ENCODE measurements around the gene UBXN1. TPM values are rescaled to one million over a fixed set of nuclear protein-coding genes. Genes with fewer than 3 reads are reported as not detected.

Gene UBXN1
- total RNA-seq, 1 experiment from 2014 or later: 118 TPM

DNA sequence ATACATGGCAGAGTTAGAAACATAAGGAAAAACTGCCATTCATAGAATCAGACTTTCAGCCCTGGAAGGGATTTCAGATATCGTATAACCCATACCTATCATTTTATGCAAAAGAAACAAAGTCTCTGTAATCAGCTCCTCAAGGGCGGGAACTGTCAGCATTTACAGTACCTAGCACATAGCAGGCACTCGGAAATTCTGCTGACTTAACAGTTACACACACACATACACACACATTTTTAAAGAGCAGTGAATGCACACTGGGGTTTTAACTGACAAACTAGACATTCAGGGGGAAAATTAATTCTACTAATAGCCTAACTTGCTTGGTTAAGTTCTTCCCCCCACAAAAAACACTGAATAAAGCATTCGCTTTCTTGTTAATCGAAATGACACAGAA is 37.3 kb upstream of the UBXN1 start:
- no peak overlapping the region for H3K27ac Mint-ChIP-seq (ENCODE audit: unreplicated experiment)
- intact Hi-C loops (cut with micrococcal nuclease; ENCODE audit: unreplicated experiment): no loop called here
- no peak for DNase-seq
- H3K36me3 Mint-ChIP-seq (ENCODE audit: insufficient read depth, unreplicated experiment): peaks cover 100% of the 10 kb centered on the region
- ChIA-PET POLR2A (no interaction called here), CTCF (no interaction called here)
- H3K4me1 ChIP-seq: peaks cover 21% of the 10 kb centered on the region
- H3K9me3 Mint-ChIP-seq (ENCODE audit: unreplicated experiment): no peaks in the 10 kb centered on the region
- H3K27me3 ChIP-seq (replicated peaks; ENCODE audit: control insufficient read depth, insufficient read depth, low read length): no peaks in the 10 kb centered on the region
- peaks cover 21% of the 10 kb centered on the region for H3K36me3 ChIP-seq (ENCODE audit: control insufficient read depth, insufficient read depth, low read length)
- no TSS peak for BruUV-seq (replicated peaks)
- TF ChIP-seq, protein P1, sequence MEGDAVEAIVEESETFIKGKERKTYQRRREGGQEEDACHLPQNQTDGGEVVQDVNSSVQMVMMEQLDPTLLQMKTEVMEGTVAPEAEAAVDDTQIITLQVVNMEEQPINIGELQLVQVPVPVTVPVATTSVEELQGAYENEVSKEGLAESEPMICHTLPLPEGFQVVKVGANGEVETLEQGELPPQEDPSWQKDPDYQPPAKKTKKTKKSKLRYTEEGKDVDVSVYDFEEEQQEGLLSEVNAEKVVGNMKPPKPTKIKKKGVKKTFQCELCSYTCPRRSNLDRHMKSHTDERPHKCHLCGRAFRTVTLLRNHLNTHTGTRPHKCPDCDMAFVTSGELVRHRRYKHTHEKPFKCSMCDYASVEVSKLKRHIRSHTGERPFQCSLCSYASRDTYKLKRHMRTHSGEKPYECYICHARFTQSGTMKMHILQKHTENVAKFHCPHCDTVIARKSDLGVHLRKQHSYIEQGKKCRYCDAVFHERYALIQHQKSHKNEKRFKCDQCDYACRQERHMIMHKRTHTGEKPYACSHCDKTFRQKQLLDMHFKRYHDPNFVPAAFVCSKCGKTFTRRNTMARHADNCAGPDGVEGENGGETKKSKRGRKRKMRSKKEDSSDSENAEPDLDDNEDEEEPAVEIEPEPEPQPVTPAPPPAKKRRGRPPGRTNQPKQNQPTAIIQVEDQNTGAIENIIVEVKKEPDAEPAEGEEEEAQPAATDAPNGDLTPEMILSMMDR (IDR thresholded peaks at IDR 0.05; ENCODE audit: insufficient read depth in 1 of 2, low read depth in 1 of 2, low read length in 1 of 2, severe bottlenecking in 1 of 2, unreplicated experiment in 1 of 2): no peak
- no peak overlapping the region for H3K4me3 ChIP-seq (ENCODE audit: low read depth, low read length)
- no peak overlapping the region for H3K4me3 Mint-ChIP-seq (ENCODE audit: unreplicated experiment)
- H3K27me3 Mint-ChIP-seq (ENCODE audit: insufficient read depth, unreplicated experiment): no peaks in the 10 kb centered on the region
- no peaks in the 10 kb centered on the region for H3K9me3 ChIP-seq
- H3K4me1 Mint-ChIP-seq (ENCODE audit: low read depth, unreplicated experiment): peaks cover 36% of the 10 kb centered on the region

DNA sequence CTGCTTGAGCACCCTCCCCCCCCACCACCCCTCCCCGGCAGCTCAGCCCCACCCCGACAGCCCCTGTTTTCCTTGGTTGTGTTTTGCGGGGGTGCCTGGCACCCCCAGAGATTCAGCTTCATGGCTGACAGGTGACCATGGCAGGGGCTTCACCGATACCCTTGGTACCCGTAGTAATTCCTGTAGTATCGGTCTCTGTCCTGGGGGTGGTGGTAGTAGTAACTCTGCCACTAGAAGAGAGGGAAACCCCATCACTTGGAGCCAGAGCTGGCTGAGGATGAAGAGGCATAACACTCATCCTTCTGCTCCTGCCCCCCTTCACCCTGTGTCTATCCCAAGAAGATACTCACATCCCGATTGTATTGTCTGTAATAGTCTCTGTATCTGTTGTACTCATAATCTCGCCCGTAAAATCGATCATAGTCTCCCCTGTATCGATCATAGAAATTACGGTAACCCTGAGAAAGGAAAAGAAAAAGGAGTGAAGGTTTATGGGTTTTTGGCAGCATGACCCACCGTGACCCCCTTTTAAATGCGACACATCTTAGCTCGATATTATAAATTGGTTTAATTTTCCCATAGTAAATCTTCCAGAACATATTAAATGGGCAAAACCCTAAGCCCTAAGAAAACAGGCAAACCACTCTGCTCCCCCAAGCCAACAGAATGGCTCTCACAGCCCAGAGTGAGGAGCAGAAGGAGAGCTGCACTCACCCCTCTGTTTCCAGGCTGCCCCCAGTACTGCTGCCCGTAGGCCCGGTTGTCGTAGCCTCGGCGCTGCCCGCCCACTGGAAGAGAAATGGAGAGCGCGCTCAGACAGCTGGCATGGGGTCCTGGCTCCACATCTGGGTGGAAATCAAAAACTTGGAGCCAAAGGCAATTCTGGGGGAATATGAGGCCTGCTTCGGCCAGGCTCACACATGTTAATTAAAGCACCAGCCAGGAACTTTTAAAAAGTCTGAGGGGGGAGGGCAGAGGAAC is 36.6 kb upstream of the UBXN1 start:
- Mint-ChIP-seq H3K27me3 (ENCODE audit: insufficient read depth, unreplicated experiment) (no peaks in the 10 kb centered on the region), H3K4me3 (ENCODE audit: unreplicated experiment) (no peak overlapping the region), H3K4me1 (ENCODE audit: low read depth, unreplicated experiment) (peaks cover 36% of the 10 kb centered on the region), H3K27ac (ENCODE audit: unreplicated experiment) (peak overlapping the region; percentile 40), H3K9me3 (ENCODE audit: unreplicated experiment) (no peaks in the 10 kb centered on the region), H3K36me3 (ENCODE audit: insufficient read depth, unreplicated experiment) (peaks cover 100% of the 10 kb centered on the region)
- ChIA-PET POLR2A (no interaction called here), CTCF (interaction anchor here (0.6 kb wide), 1 partner anchor 22 kb away, joined by 3 read pairs; no protein-coding TSS in a partner anchor)
- DNase-seq: no peak
- Histone ChIP-seq H3K4me1 (peaks cover 21% of the 10 kb centered on the region), H3K9me3 (no peaks in the 10 kb centered on the region), H3K4me3 (ENCODE audit: low read depth, low read length) (no peak overlapping the region), H3K27me3 (replicated peaks; ENCODE audit: control insufficient read depth, insufficient read depth, low read length) (no peaks in the 10 kb centered on the region), H3K36me3 (ENCODE audit: control insufficient read depth, insufficient read depth, low read length) (peaks cover 18% of the 10 kb centered on the region)
- intact Hi-C loops (cut with micrococcal nuclease; ENCODE audit: unreplicated experiment): no loop called here
- TF ChIP-seq, protein P1 (IDR thresholded peaks at IDR 0.05; ENCODE audit: insufficient read depth in 1 of 2, low read depth in 1 of 2, low read length in 1 of 2, severe bottlenecking in 1 of 2, unreplicated experiment in 1 of 2): no peak
- no TSS peak for BruUV-seq (replicated peaks)

DNA sequence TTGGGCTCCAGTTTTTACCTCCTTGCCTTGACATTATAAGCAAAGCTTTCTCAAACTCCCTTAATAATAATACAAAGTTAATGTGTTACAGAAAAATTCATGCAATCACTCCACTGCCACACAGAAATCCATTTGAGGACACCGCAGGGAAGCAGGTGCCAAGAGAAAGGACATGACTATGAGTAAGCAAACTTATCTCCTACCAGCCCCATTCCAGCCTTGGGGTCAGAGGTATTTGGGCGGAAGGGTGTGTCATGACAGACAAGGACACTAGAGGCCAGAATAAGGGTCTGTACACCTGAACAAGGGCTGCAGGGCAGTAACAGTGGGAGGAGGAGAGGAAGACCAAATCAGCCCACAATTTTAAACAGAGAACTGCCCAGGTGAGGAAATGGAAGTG is 34.5 kb upstream of the UBXN1 start:
- Mint-ChIP-seq H3K27me3 (ENCODE audit: insufficient read depth, unreplicated experiment) (no peaks in the 10 kb centered on the region), H3K36me3 (ENCODE audit: insufficient read depth, unreplicated experiment) (peaks cover 100% of the 10 kb centered on the region), H3K27ac (ENCODE audit: unreplicated experiment) (peak overlapping the region; percentile 85), H3K4me1 (ENCODE audit: low read depth, unreplicated experiment) (peaks cover 36% of the 10 kb centered on the region), H3K9me3 (ENCODE audit: unreplicated experiment) (no peaks in the 10 kb centered on the region), H3K4me3 (ENCODE audit: unreplicated experiment) (peak overlapping the region; percentile 42)
- Histone ChIP-seq H3K4me1 (peaks cover 21% of the 10 kb centered on the region), H3K4me3 (ENCODE audit: low read depth, low read length) (no peak overlapping the region), H3K9me3 (no peaks in the 10 kb centered on the region), H3K36me3 (ENCODE audit: control insufficient read depth, insufficient read depth, low read length) (peaks cover 14% of the 10 kb centered on the region), H3K27me3 (replicated peaks; ENCODE audit: control insufficient read depth, insufficient read depth, low read length) (no peaks in the 10 kb centered on the region)
- intact Hi-C loops (cut with micrococcal nuclease; ENCODE audit: unreplicated experiment): loop anchor here (1.0 to 2.0 kb wide), 2 partner anchors 9 to 13 kb away; partner anchors contain the start of gene HNRNPUL2
- CTCF ChIA-PET: interaction anchor here (1.6 kb wide), 2 partner anchors 19 to 41 kb away, joined by 4 read pairs; partner anchors contain the start of gene ZBTB3
- TF ChIP-seq, protein P1 (IDR thresholded peaks at IDR 0.05; ENCODE audit: insufficient read depth in 1 of 2, low read depth in 1 of 2, low read length in 1 of 2, severe bottlenecking in 1 of 2, unreplicated experiment in 1 of 2): peak in 1 of 2 experiments; percentile 19
- BruUV-seq (replicated peaks): no TSS peak
- POLR2A ChIA-PET: interaction anchor here (1.7 to 2.0 kb wide), 2 partner anchors 14 to 48 kb away, joined by 7 to 13 read pairs; partner anchors contain the start of genes C11orf98, CSKMT and HNRNPUL2
- DNase-seq: peak; percentile 86 to 89

Measured in Caco-2 (cell line).